Fibroblast of upper back skin (primary cell): ENCODE measurements around the gene TAMM41.
"Not testable (repeated sequence)": the region's sequence is repeated elsewhere in the genome, so short reads cannot be mapped to it uniquely, and the experiment has no call there.

Experiments used
- DNase-seq: peaks from one replicate; pipeline ENCODE4 v3.0.0-alpha.2; 2013

Gene TAMM41

GRCh38 chr3:11814663-11815062 is 32.0 kb downstream of the TAMM41 start:
- DNase-seq: no peak

DNA sequence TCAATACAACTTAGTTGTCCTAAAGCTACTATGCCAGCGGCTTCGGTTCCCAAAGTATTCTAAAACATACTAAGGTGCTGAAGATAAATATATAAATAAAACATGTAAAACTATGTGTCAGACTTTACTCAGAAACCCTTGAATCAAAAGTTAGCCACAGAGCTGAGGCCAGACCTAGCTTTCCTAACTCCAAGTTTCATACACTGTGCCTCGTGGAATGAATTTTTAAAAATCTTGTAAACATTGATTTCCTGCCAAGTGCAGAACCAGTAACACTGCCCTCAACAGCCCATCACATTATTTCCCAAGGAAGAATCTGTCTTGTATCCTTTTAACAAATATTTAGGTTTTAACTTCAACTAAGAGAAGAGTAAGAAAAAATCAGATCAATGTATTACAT is 36.4 kb downstream of the TAMM41 start:
- peak; percentile 63 for DNase-seq

DNA sequence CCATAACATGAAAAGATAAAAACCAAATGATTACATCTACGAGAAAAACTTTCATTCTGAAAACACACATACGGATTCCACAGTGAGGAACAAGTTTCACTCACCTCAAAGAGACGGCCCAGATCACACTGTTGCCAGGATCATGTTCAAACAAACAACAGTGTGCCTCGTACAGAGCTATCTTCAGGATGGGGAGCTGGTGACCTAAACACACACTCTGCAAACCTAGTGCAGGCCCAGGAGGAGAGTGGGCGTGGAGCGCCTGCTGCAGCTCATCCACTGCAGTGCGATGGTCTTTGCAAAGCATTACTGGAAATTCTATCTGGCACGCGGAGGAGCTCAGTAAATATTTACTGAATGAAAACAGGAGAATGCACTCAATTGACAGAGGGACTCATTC is 38.5 kb downstream of the TAMM41 start:
- no peak for DNase-seq

DNA sequence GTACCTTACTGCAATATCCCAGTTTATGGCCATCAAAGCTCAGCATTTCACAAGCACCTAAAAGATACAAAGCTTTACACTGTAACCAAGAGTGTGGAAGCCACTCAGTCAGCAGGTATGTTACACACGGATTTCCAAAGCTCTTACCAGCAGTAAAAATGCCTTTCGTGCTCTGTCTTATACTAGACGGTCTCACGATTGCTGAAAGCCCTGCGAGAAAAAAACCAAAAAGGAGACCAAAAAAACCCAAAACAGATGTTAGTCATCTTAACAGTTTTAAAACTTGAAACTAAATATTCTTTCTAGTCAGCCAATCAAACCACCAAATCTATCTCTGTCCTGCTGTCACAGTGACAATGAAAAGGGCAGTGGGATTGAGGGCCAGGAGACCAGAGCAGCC is 39.0 kb downstream of the TAMM41 start:
- peak; percentile 30 for DNase-seq

DNA sequence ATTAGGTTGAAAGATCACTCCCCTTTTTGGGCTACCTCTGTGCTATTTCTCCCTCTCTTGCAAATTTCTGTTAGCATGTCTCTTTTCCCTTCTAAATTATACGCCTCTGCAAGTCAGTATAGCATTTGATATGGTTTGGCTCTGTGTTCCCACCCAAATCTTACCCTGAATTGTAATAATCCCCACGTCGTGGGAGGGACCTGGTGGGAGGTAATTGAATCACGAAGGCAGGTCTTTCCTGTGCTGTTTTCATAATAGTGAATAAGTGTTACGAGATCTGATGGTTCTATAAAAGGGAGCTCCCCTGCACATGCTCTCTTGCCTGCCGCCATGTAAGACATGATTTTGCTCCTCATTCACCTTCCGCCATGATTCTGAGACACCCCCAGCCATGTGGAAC is 41.0 kb downstream of the TAMM41 start:
- DNase-seq: no peak

GRCh38 chr3:11803977-11804892 is 42.5 kb downstream of the TAMM41 start:
- peak; percentile 64 for DNase-seq

DNA sequence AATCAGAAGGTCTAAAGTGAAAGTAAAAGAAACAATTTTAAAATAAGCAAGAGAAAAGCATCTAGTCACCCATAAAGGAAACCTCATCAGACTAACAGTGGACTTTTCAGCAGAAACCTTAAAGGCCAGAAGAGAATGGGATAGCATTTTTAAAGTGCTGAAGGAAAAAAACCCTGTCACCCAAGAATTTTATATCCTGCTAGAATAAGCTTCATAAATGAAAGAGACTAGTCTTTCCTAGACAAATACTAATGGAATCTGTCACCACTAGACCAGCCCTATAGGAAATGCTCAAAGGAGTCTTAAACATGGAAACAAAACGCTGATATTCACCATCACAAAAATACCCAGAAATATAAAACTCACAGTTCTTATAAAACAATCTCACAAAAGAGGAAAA is 46.9 kb downstream of the TAMM41 start:
- no peak for DNase-seq

GRCh38 chr3:11794927-11795326 is 51.8 kb downstream of the TAMM41 start:
- DNase-seq: no peak

DNA sequence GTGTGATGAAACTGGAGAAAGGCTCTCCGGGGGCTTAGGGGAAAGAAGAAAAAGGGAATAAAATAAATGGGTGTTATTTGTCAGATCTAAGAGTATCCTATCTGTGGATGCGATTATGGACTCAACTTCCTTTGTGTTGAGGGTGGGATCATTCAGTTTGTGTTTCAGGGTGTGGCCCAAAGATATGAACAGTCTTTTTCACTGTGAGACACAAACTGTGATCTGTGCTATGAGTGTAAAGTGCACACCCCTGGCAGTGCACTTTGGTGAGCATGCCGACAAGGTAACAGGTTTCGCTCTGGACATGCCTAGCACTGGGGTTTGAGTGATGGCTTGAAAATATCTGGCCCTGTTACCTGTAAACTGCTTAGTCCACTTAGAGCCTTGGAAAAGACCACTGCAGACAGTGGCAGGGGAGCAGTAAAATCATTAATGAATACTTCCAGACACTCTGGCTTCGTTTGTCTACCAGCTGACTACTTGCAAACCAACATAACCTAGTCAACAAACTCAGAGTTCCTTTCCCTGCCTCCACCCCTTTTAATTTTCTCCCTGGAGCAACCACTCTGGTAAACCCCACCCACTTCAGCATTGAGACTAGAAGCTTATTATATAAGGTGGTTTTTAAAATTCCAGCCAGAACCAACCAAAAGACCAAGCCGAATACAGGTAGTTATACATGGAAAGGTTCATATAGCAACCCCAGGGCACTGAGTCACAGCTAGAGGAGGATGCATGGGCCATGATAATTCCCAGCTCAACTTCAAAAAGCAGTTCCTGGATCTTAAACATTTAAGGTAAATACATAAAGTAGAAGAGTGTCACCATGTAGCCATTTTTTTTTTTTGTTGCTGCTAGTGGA is 55.1 kb downstream of the TAMM41 start:
- DNase-seq: no peak

GRCh38 chr3:11789412-11789811 is 57.3 kb downstream of the TAMM41 start:
- DNase-seq: no peak

DNA sequence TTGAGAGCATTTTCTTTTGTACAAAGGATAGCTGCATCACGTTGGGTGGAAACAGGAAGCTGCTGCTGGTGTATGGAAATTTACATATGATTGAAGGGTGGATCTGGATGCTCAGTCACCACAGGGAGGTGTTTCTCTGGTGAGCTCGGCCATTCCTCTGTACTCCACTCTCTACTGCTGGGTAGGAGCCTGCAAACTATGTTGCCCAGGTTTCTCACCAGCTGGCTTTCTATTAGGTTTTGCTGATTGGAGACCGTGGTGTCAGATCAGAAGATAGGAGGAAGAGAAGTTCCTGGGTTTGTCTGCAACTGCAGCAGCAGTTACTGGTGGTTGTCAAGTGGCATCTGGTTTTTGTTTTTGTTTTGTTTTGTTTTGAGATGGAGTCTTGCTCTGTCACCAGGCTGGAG is 61.7 kb downstream of the TAMM41 start:
- DNase-seq: no peak

- DNase-seq: no peak
Observed at GRCh38 chr3:11780341-11780740, 66.3 kb downstream of the TAMM41 start.

GRCh38 chr3:11779626-11780025 is 67.1 kb downstream of the TAMM41 start:
- DNase-seq: no peak

DNA sequence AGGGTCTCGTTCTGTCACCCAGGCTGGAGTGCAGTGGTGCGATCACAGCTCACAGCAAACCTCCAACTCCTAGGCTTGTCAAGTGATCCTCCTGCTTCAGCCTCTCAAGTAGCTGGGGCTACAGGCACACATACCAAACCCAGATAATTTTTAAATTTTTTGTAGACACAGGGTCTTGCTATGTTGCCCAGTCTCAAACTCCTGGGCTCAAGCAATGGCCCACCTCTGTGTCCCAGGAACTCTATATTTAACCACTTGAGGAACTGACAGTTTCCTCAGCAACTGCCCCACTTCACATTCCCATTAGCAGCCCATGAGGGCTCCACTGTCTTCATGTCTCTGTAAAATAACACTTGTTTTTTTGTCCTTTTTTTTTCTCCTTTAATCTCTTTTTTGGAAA is 68.4 kb downstream of the TAMM41 start:
- no peak for DNase-seq

- no peak for DNase-seq
Observed at GRCh38 chr3:11776346-11776745, 70.3 kb downstream of the TAMM41 start.

DNA sequence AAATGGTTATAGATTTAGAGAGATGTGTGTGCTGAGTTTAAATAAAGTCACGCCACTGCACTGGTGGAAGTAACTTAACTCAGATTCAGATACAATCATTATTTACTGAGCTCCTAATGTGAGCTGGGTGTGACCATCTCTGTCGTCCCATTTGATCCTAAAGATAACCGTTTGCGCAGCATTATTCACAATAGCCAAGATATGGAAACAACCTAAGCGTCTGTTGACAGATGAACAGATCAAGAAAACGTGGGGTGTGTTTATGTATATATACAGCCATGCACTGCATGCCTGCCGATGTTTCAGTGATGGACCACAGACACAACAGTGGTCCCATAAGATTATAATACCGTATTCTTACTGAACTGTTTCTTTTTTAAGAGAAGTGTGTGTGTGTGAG is 71.2 kb downstream of the TAMM41 start:
- DNase-seq: no peak

DNA sequence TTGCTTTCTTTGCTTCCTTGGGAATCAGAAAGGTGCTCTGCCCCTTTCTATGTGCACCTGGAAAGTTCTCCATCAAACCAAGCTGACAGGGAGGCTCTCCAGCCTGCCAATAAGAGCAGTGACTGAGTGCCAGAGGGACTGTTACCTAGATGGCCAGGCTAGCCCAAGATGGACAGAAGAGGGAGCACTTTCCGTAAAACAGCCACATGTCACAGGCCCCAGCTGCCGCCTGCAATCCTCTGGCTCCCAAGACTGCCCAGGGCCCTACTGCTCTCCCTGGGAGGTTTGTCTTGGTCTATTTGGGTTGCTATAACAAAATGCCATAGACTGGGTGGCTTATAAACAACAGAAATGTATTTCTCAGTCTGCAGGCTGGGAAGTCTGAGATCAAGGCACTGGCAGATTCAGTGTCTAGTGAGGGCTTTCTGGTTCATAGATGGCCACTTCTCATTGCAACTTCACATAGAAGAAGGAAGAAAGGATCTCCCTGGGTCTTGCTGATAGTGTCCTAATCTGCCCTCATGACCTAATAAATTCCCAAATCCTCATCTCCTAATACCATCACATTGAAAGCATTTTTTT is 72.3 kb downstream of the TAMM41 start:
- DNase-seq: peak; percentile 30

- not testable (repeated sequence) for DNase-seq
Observed at GRCh38 chr3:11771931-11772330, 74.8 kb downstream of the TAMM41 start.

DNA sequence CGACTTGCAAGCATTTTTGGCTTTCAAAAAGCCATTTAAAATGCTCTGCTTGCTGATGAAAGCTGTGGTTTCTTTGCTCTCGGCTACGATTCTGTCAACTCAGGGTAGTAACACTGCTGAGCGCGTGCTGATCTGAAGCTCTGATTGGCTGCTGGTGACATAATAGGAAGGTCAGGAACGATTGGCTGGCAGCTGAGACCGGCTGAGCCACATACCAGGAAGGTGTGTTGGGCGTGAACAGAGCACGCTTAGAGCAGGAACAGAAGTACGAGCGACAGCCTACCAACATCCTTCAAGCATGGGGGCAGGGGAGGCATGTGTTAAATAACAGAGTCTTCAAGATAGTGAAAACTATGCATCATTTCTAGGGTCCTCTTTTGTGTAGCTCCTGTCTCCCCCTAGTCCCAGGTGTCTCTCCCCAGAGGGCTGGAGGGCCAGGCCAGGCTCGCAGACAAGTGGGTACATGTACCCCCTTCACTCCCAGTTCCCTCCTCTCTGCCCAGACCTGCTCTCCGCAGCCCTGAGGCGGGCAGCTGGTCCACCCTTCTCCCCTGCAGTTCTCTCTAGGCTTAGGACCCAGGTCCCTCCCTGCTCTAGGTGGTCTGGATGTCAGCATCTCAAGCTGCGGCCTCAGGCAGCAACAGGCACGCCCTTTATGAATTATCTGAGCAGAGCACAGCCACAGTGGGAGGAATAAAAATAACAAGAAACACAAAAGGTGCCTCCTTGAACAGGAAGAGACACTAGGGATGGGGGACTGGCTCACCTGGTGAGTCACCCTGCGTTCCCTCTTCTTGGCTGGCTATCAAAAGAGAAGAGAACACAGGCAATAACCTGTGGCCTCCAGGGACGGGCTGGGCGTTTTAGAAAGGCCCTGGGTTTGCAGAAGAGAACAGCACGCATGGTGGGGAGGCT is 76.0 kb downstream of the TAMM41 start:
- peak; percentile 88 for DNase-seq

DNA sequence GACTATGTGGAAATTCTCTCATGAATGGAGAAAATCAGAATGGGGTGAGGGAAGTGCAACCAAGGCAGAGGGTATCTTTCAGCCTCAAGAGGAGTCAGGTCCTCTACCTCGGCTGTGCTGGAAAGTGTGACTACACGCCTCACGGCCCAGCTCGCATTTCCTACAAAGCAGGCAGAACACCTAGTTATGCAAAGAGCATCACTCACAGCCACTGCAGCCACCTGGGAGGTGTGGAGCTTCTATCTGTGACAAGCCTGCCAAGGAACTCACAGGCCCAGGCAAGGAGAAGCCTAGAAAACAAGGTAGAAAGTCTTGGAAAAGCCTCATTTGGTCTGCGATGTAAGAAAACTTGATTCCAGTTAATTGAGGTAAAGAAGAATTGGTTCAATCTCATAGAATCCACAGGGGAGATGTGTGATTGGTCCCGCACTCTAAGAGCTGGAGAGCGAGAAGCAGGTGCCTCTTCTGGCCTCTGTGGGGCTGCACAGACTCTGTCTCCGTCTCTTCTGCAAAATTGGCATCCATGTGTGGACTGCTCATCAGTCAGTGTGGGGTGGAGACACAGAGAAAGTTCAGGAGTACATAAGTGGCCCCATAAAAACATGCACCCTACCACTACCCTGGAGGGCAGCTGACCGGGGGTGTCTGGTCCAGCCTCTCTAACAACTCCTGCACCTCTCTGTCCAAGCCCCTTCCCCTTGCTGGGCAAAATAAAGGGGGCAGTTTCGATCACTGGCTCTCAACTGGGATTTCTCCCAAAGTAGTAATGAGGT is 76.8 kb downstream of the TAMM41 start:
- no peak for DNase-seq

DNA sequence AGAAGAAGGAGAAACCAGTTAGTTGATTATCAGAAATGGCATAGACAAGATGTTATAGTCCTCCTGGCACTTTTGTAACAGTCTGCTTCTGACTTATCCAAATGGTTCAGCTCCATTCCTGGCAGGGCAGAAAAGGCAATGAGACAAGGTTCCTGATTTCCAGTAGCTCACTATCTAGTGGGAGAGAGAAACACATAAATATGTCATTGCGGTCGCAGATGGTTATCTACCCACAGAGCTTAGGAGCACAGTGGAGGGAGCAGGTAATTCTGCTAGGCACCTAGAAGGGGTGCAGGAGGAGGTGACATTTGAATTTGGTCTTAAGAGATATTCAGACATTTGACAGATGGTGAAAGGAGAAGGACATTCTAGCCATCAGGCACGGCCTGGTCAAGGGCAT is 78.1 kb downstream of the TAMM41 start:
- DNase-seq: no peak

- DNase-seq: peak; percentile 75
Observed at GRCh38 chr3:11764931-11765363, 81.7 kb downstream of the TAMM41 start.
